ENCODE results near the gene BRCA2.

Gene BRCA2

GRCh38 chr13:32426191-32426989 is 111.1 kb downstream of the BRCA2 start:
- H3K27ac ChIP-seq, result peak overlapping the region; percentile 89
- TF ChIP-seq CTCF (conservative IDR thresholded peaks at IDR 0.05), result no peak

GRCh38 chr13:32426990-32427851 is 111.9 kb downstream of the BRCA2 start:
- H3K27ac ChIP-seq, result peak overlapping the region; percentile 89
- no peak for TF ChIP-seq CTCF (conservative IDR thresholded peaks at IDR 0.05)

- peak within 1 kb of the TSS; percentile 89 for H3K27ac ChIP-seq
Observed at GRCh38 chr13:32427852-32428580, 112.7 kb downstream of the BRCA2 start, which contains the start of gene N4BP2L1. TSS of gene N4BP2L1 (minus strand) at chr13:32428130. CDS start at chr13:32428082, 48 bp downstream.

GRCh38 chr13:32428581-32429432 is 113.5 kb downstream of the BRCA2 start:
- peak overlapping the region; percentile 89 for H3K27ac ChIP-seq
- TF ChIP-seq CTCF (conservative IDR thresholded peaks at IDR 0.05), result no peak

More at GRCh38 chr13:32427852-32428580, 112.7 kb downstream of the BRCA2 start, which contains the start of gene N4BP2L1:
- TF ChIP-seq CTCF (conservative IDR thresholded peaks at IDR 0.05), result no peak

GRCh38 chr13:32429433-32429909 is 114.2 kb downstream of the BRCA2 start:
- peak overlapping the region; percentile 89; the same call in 1 of the 2 replicates for H3K27ac ChIP-seq
- TF ChIP-seq CTCF (conservative IDR thresholded peaks at IDR 0.05), result no peak

GRCh38 chr13:32430018-32430747 is 114.9 kb downstream of the BRCA2 start:
- no peak overlapping the region for H3K27ac ChIP-seq
- no peak for TF ChIP-seq CTCF (conservative IDR thresholded peaks at IDR 0.05)

Measured in VCaP (cell line).